HL-60 (cell line): ENCODE data around the gene CSGALNACT2.

Experiments used
- GABPA ChIP-seq: IDR thresholded peaks from 2 replicates; pipeline ENCODE4 v1.6.1; 2012; ENCODE audit warnings: low read depth
- SPI1 ChIP-seq: IDR thresholded peaks from 2 replicates; pipeline ENCODE4 v1.6.1; 2012; ENCODE audit warnings: low read depth, mild to moderate bottlenecking, borderline replicate concordance
- TF ChIP-seq, protein P1 (sequence below): IDR thresholded peaks from one replicate; pipeline ENCODE4 v1.5.1; 2011; ENCODE audit warnings: low read length, control low read depth, inconsistent platforms; ENCODE audit not compliant: insufficient read depth
- TF ChIP-seq, protein P2 (sequence below): IDR thresholded peaks from 2 replicates; pipeline ENCODE4 v1.6.1; 2012; ENCODE audit warnings: low read depth; ENCODE audit not compliant: insufficient replicate concordance

DNA sequence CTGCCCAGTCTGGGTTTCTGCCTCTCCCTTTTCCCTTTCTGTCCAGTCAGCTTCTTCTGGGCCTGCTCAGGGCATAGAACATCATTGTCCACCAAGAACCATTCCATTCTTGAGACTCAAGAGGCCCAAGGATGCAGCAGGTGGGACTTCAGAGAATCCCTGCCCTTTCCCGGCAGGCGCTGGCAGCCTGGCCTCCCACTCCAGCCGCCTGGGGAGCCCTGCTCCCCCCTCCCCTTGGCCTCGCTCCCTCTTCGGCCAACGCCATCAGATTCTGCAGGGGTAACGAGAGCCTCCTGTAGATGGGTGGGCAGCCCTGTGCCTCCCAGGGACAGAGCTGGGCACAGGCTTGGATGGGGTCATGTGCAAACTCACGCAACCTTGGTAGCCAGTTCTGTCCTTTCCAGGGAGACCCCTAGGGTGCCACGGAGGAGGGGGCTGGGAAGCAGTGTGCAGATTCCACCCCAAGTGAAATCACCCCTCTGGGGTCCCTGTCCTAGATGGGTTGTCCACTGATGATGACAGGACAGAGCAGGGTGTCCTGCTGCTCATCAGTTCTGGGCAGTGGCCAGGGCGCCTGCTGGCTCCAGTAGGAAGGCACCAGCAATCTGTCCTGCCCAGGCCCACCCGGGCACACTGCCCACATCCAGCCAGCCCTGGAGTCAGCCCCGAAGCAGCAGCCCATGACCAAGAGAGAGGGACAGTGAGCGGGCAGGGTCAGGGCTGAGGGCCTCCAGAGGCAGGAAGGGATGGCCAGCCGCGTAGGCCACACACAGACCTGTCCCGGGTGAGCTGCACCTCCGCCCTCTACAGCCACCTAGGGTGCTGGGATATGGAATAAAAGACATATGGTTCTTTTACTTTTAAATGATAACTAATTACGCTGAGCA is 80.9 kb downstream of the CSGALNACT2 start:
- TF ChIP-seq, protein P1, sequence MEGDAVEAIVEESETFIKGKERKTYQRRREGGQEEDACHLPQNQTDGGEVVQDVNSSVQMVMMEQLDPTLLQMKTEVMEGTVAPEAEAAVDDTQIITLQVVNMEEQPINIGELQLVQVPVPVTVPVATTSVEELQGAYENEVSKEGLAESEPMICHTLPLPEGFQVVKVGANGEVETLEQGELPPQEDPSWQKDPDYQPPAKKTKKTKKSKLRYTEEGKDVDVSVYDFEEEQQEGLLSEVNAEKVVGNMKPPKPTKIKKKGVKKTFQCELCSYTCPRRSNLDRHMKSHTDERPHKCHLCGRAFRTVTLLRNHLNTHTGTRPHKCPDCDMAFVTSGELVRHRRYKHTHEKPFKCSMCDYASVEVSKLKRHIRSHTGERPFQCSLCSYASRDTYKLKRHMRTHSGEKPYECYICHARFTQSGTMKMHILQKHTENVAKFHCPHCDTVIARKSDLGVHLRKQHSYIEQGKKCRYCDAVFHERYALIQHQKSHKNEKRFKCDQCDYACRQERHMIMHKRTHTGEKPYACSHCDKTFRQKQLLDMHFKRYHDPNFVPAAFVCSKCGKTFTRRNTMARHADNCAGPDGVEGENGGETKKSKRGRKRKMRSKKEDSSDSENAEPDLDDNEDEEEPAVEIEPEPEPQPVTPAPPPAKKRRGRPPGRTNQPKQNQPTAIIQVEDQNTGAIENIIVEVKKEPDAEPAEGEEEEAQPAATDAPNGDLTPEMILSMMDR, result no peak
- TF ChIP-seq GABPA (no peak), SPI1 (no peak)
- TF ChIP-seq, protein P2, sequence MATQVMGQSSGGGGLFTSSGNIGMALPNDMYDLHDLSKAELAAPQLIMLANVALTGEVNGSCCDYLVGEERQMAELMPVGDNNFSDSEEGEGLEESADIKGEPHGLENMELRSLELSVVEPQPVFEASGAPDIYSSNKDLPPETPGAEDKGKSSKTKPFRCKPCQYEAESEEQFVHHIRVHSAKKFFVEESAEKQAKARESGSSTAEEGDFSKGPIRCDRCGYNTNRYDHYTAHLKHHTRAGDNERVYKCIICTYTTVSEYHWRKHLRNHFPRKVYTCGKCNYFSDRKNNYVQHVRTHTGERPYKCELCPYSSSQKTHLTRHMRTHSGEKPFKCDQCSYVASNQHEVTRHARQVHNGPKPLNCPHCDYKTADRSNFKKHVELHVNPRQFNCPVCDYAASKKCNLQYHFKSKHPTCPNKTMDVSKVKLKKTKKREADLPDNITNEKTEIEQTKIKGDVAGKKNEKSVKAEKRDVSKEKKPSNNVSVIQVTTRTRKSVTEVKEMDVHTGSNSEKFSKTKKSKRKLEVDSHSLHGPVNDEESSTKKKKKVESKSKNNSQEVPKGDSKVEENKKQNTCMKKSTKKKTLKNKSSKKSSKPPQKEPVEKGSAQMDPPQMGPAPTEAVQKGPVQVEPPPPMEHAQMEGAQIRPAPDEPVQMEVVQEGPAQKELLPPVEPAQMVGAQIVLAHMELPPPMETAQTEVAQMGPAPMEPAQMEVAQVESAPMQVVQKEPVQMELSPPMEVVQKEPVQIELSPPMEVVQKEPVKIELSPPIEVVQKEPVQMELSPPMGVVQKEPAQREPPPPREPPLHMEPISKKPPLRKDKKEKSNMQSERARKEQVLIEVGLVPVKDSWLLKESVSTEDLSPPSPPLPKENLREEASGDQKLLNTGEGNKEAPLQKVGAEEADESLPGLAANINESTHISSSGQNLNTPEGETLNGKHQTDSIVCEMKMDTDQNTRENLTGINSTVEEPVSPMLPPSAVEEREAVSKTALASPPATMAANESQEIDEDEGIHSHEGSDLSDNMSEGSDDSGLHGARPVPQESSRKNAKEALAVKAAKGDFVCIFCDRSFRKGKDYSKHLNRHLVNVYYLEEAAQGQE, result no peak
